GM12878 (cell line): ENCODE measurements around the gene GPR31. TPM values are rescaled to one million over a fixed set of nuclear protein-coding genes. Genes with fewer than 3 reads are reported as not detected.

Source experiments
- ATAC-seq: fragments of 200-7000 bp; cut with Tn5 transposase; 3 replicates; pipeline ENCODE4 v1.9.1; 2020; ENCODE audit warnings: mild to moderate bottlenecking, moderate library complexity
- BruUV-seq: library from RNA; stranded (reverse); fragments of 400-500 nt; replicated peaks from 2 replicates; lab custom pipeline; 2021; lab: Mats Ljungman, UMichigan
- CTCF ChIA-PET: fragments of 300-600 bp; sonication (Branson Sonifier 250); formaldehyde crosslinking; extraction: SDS; loops from one replicate; lab custom pipeline; 2021; ENCODE audit warnings: inconsistent platforms; lab: Yijun Ruan, JAX
- POLR2A ChIA-PET: fragments of 350-600 bp; formaldehyde crosslinking; extraction: SDS; loops from one replicate; lab custom pipeline; 2021; ENCODE audit warnings: inconsistent platforms; lab: Charles Lee
- RAD21 ChIA-PET: fragments of 300-600 bp; sonication (Branson Sonifier 250); formaldehyde crosslinking; loops from one replicate; lab custom pipeline; 2023; ENCODE audit warnings: antibody characterized with exemption; ENCODE audit not compliant: unreplicated experiment; lab: Charles Lee
- SMC1A ChIA-PET: fragments of 300-600 bp; sonication (Branson Sonifier 250); formaldehyde crosslinking; loops from one replicate; lab custom pipeline; 2023; ENCODE audit not compliant: unreplicated experiment, uncharacterized antibody; lab: Charles Lee
- DNase-seq: peaks from one replicate; pipeline ENCODE4 v3.0.0-alpha.2; 2011; ENCODE audit warnings: low read depth, low spot score
- FAIRE-seq: peaks from 3 replicates; lab custom pipeline; 2011; peaks lifted over from hg19 to GRCh38; lab: Jason Lieb, UNC
- H2AFZ ChIP-seq: 2 replicates; pipeline ENCODE4 v1.6.0; 2011; ENCODE audit warnings: low read depth, low read length, control low read depth; ENCODE audit not compliant: control insufficient read depth
- H3K27ac ChIP-seq: 2 replicates; pipeline ENCODE4 v1.5.1; 2011; ENCODE audit warnings: control low read depth; ENCODE audit not compliant: control insufficient read depth, insufficient read depth
- H3K27me3 ChIP-seq, 2 experiments: replicated peaks in 1 of 2; 2 replicates each; pipeline versions ENCODE4 v1.6.0 to v1.6.1; 2011; ENCODE audit warnings: low read length in 1 of 2; ENCODE audit not compliant: control insufficient read depth in 2 of 2, insufficient read depth in 2 of 2
- H3K36me3 ChIP-seq, 2 experiments: 2 replicates each; pipeline ENCODE4 v1.5.1; 2011; ENCODE audit warnings: low read length in 1 of 2; ENCODE audit not compliant: control insufficient read depth in 2 of 2, insufficient read depth in 2 of 2
- H3K4me1 ChIP-seq: 2 replicates; pipeline ENCODE4 v1.6.1; 2011; ENCODE audit warnings: mild to moderate bottlenecking, low read length, moderate library complexity, mixed read lengths; ENCODE audit not compliant: control insufficient read depth, insufficient read depth
- H3K4me2 ChIP-seq: 2 replicates; pipeline ENCODE4 v1.6.0; 2011; ENCODE audit warnings: control low read depth; ENCODE audit not compliant: control insufficient read depth, insufficient read depth
- H3K4me3 ChIP-seq: fragments of 200-600 bp; sonication (generic); 2 replicates; pipeline ENCODE4 v1.5.1; 2016
- H3K79me2 ChIP-seq: 2 replicates; pipeline ENCODE4 v1.6.0; 2011; ENCODE audit warnings: low read length; ENCODE audit not compliant: control insufficient read depth, insufficient read depth
- H3K9ac ChIP-seq: 2 replicates; pipeline ENCODE4 v1.8.0; 2011; ENCODE audit warnings: low read length, control low read depth, mixed read lengths; ENCODE audit not compliant: control insufficient read depth, insufficient read depth
- H3K9me3 ChIP-seq: replicated peaks from 3 replicates; pipeline ENCODE4 v1.5.1; 2011; ENCODE audit warnings: mild to moderate bottlenecking, low read length; ENCODE audit not compliant: control insufficient read depth, insufficient read depth
- H4K20me1 ChIP-seq: 2 replicates; pipeline ENCODE4 v1.6.0; 2011; ENCODE audit not compliant: control insufficient read depth, insufficient read depth
- BHLHE40 ChIP-seq, 2 experiments: fragments of 450-650 bp in 1 of 2; IDR thresholded peaks; 2 replicates each; pipeline ENCODE4 v1.6.1; 2011 to 2017; ENCODE audit warnings: low read depth in 2 of 2, borderline replicate concordance in 1 of 2, improper control_type of control experiment in 1 of 2, low read length in 1 of 2, mild to moderate bottlenecking in 1 of 2
- EED ChIP-seq: sonication (generic); IDR thresholded peaks from 2 replicates; pipeline ENCODE4 v1.6.1; 2016; ENCODE audit warnings: antibody characterized with exemption, low read depth
- EGR1 ChIP-seq, 2 experiments: IDR thresholded peaks; 1 replicate in 1 of 2; 2 replicates in 1 of 2; pipeline ENCODE4 v1.6.1; 2011 to 2012; ENCODE audit warnings: low read depth in 2 of 2, low read length in 2 of 2, borderline replicate concordance in 1 of 2, mild to moderate bottlenecking in 1 of 2, moderate library complexity in 1 of 2
- HCFC1 ChIP-seq: fragments of 150-350 bp; IDR thresholded peaks from 2 replicates; pipeline ENCODE4 v1.6.1; 2014; ENCODE audit warnings: low read length
- JUNB ChIP-seq: IDR thresholded peaks from 2 replicates; pipeline ENCODE4 v1.6.1; 2016; ENCODE audit warnings: antibody characterized with exemption, mild to moderate bottlenecking
- MEF2A ChIP-seq: IDR thresholded peaks from 2 replicates; pipeline ENCODE4 v1.6.1; 2011; ENCODE audit warnings: low read depth, mild to moderate bottlenecking, low read length, moderate library complexity; ENCODE audit not compliant: insufficient read depth
- POU2F2 ChIP-seq: IDR thresholded peaks from 3 replicates; pipeline ENCODE4 v1.6.1; 2011; ENCODE audit warnings: low read depth, mild to moderate bottlenecking, low read length, borderline replicate concordance
- RAD21 ChIP-seq: IDR thresholded peaks from 2 replicates; pipeline ENCODE4 v1.6.1; 2011; ENCODE audit warnings: mild to moderate bottlenecking, low read depth, low read length, moderate library complexity; ENCODE audit not compliant: insufficient read depth
- RUNX3 ChIP-seq: IDR thresholded peaks from 2 replicates; pipeline ENCODE4 v1.6.1; 2012; ENCODE audit warnings: low read length, inconsistent platforms
- SP1 ChIP-seq: IDR thresholded peaks from one replicate; pipeline ENCODE4 v1.6.1; 2011; ENCODE audit warnings: low read depth, low read length
- STAT3 ChIP-seq: IDR thresholded peaks from 2 replicates; pipeline ENCODE4 v1.6.1; 2011; ENCODE audit warnings: low read depth, low read length, improper control_type of control experiment
- ZBED1 ChIP-seq: IDR thresholded peaks from 2 replicates; pipeline ENCODE4 v1.6.1; 2016; ENCODE audit warnings: borderline replicate concordance
- WGBS: methylation state at CpG from one replicate; pipeline ENCODE4 v1.1.6; 2016; ENCODE audit warnings: low lambda C conversion rate; ENCODE audit not compliant: insufficient replicate concordance, insufficient coverage; ENCODE audit errors: missing lambda C conversion rate; 5-methylcytosine and 5-hydroxymethylcytosine counted together
- in situ Hi-C: fragments of 300-500 bp; cut with MboI; formaldehyde crosslinking; loops from 9 replicates; pipeline ENCODE4 v1.14.3; 2018; ENCODE audit warnings: mixed read lengths
- intact Hi-C: fragments of 100-400 bp; cut with micrococcal nuclease; formaldehyde crosslinking; loops from one replicate; pipeline ENCODE4 v1.14.2; 2022; ENCODE audit not compliant: unreplicated experiment
- polyA plus RNA-seq, 11 experiments: library from polyadenylated mRNA; depleted of rRNA in 4 of 11; unstranded in 6 of 11; stranded (reverse) in 5 of 11; fragments of >200 nt; fragmentation: Nextera tagmentation in 4 of 11; fragmentation: Illumina TruSeq in 1 of 11; extraction: Ambion mirVana in 4 of 11; extraction: Trizol in 1 of 11; gene quantifications; 1 replicate in 1 of 11; 2 replicates in 10 of 11; pipeline versions ENCODE4 v1.2.1 to v1.2.3, GENCODE V29; 2011 to 2016; ENCODE audit warnings: inconsistent platforms in 2 of 11, missing spikeins in 2 of 11, low read depth in 1 of 11
- total RNA-seq, 4 experiments: library from RNA; depleted of rRNA in 3 of 4; stranded (reverse); fragments of >200 nt in 3 of 4; fragmentation: Illumina TruSeq in 1 of 4; extraction: Trizol in 1 of 4; gene quantifications; 2 replicates each; pipeline versions ENCODE4 v1.2.1 to v1.2.3, GENCODE V29; 2013 to 2021
- TF ChIP-seq, protein P1 (sequence below): IDR thresholded peaks from 2 replicates; pipeline ENCODE4 v1.6.1; 2011; ENCODE audit warnings: borderline replicate concordance, low read depth, mild to moderate bottlenecking, moderate library complexity, low read length; ENCODE audit not compliant: insufficient read depth, poor library complexity, severe bottlenecking
- TF ChIP-seq, protein P2 (sequence below): fragments of 450-650 bp; IDR thresholded peaks from 2 replicates; pipeline ENCODE4 v1.6.1; 2016; ENCODE audit warnings: mild to moderate bottlenecking

The GPR31 gene
- total and polyA plus RNA-seq, 10 of the 15 experiments (the other 5 are each of a cell fraction or from before 2014, with no cell fraction given) = not detected

DNA sequence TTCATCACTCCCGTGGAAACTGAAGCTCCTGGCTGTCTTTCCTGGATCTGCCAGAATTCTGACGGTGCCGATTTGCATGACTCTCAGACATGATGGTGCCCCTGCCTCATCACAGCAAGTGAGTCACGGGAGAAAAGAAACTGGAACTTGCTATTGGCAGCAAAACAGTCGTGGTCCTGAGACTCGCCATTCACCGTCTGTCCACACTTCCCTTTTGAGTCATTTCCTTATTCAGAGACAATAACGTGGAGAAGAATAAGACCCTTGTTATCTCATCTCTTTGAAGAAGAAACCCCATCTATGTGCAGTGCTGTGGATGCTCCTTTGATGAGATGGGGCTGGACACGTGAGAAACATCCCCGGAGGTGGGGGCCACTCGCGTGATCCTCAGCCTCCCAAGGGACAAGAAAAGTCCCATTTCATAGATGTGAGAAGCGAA is 4.2 kb downstream of the GPR31 start (continued):
- TF ChIP-seq, protein P1, sequence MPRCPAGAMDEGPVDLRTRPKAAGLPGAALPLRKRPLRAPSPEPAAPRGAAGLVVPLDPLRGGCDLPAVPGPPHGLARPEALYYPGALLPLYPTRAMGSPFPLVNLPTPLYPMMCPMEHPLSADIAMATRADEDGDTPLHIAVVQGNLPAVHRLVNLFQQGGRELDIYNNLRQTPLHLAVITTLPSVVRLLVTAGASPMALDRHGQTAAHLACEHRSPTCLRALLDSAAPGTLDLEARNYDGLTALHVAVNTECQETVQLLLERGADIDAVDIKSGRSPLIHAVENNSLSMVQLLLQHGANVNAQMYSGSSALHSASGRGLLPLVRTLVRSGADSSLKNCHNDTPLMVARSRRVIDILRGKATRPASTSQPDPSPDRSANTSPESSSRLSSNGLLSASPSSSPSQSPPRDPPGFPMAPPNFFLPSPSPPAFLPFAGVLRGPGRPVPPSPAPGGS = no peak
- TF ChIP-seq RAD21 (no peak), SP1 (no peak)

DNA sequence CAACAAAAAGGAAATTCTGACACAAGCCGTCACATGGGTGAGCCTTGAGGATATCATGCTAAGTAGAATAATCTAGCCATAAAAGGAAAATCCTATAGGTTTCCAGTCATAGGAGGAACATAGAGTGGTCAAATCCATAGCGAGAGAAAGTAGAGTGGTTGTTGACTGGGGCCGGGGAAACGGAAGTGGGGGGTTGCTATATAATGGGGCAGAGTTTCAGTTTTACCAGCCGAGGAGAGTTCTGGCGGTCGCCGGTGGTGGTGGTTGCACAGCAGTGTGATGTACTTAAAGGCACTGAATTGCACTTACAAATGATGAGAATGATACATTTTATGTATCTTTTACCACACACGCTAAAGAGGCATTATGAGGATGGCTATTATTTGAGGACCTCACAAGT is 4.9 kb downstream of the GPR31 start:
- intact Hi-C loops = loop anchor here (1.0 to 10.0 kb wide), 6 partner anchors 41 to 808 kb away; partner anchors contain the start of genes CEP43 and SFT2D1
- peak overlapping the region; percentile 82 for H3K4me2 ChIP-seq
- TF ChIP-seq MEF2A (0 out of 2 replicates have a peak, but pooled peaks have one; percentile 57), BHLHE40 (IDR thresholded peaks at IDR 0.05; ENCODE audit: borderline replicate concordance in 1 of 2, low read depth in 2 of 2, low read length in 1 of 2) (peak; percentile 40 to 47; a peak in 2 of 4 replicates), JUNB (peak; percentile 91), HCFC1 (no peak), RUNX3 (peak; percentile 88), EGR1 (IDR thresholded peaks at IDR 0.05; ENCODE audit: borderline replicate concordance in 1 of 2, low read depth in 2 of 2, low read length in 2 of 2) (peak in 1 of 2 experiments; percentile 51; a peak in 2 of 3 replicates), POU2F2 (peak; percentile 76; the same call in 1 of the 3 replicates), SP1 (peak; percentile 76), STAT3 (no peak), EED (peak; percentile 85), ZBED1 (peak; percentile 59; the same call in 1 of the 2 replicates)
- TF ChIP-seq, protein P2, sequence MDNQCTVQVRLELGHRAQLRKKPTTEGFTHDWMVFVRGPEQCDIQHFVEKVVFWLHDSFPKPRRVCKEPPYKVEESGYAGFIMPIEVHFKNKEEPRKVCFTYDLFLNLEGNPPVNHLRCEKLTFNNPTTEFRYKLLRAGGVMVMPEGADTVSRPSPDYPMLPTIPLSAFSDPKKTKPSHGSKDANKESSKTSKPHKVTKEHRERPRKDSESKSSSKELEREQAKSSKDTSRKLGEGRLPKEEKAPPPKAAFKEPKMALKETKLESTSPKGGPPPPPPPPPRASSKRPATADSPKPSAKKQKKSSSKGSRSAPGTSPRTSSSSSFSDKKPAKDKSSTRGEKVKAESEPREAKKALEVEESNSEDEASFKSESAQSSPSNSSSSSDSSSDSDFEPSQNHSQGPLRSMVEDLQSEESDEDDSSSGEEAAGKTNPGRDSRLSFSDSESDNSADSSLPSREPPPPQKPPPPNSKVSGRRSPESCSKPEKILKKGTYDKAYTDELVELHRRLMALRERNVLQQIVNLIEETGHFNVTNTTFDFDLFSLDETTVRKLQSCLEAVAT = peak; percentile 46; the same call in 1 of the 2 replicates

More for the DNA sequence above, 4.9 kb downstream of the GPR31 start:
- Histone ChIP-seq H2AFZ (no peak overlapping the region; the same call in 1 of the 2 replicates), H3K4me1 (peaks cover 30% of the 10 kb centered on the region), H3K27ac (peak overlapping the region; percentile 72), H3K27me3 (no peaks in the 10 kb centered on the region; a peak in 1 of 4 replicates), H3K9me3 (no peaks in the 10 kb centered on the region), H3K36me3 (no peaks in the 10 kb centered on the region), H3K79me2 (no peaks in the 10 kb centered on the region), H4K20me1 (no peaks in the 10 kb centered on the region), H3K4me3 (peak overlapping the region; percentile 54), H3K9ac (peak overlapping the region; percentile 42; the same call in 1 of the 2 replicates)
- ChIA-PET CTCF (interaction anchor here (0.9 to 5.1 kb wide), 11 partner anchors 11 to 378 kb away, joined by 3 to 35 read pairs (median 4); partner anchors contain the start of gene CCR6), POLR2A (interaction anchor here (0.9 to 3.6 kb wide), 5 partner anchors 11 to 196 kb away, joined by 3 to 22 read pairs (median 9); partner anchors contain the start of genes CCR6 and RNASET2), SMC1A (interaction anchor here (0.6 to 3.7 kb wide), 15 partner anchors 8 to 382 kb away, joined by 3 to 36 read pairs (median 3); partner anchors contain the start of gene CCR6), RAD21 (interaction anchor here (0.9 to 3.3 kb wide), 9 partner anchors 12 to 377 kb away, joined by 3 to 22 read pairs (median 7); partner anchors contain the start of genes CCR6 and RNASET2)
- DNase-seq (peak; percentile 57), ATAC-seq (peak; percentile 78), FAIRE-seq (no peak)
- in situ Hi-C loops = no loop called here
- 6% methylated on average over 9 of the region's 9 CpGs for WGBS
- no TSS peak for BruUV-seq
